ENCODE results near the gene TUBB6.

- TF ChIP-seq GATA3 (IDR thresholded peaks at IDR 0.05; ENCODE audit: low read depth, low read length) (no peak), GATA2 (IDR thresholded peaks at IDR 0.05; ENCODE audit: low read depth, low read length) (no peak)
Measured at GRCh38 chr18:12310762-12311161, 2.7 kb downstream of the TUBB6 start.

All from SH-SY5Y (cell line).